PFSK-1 (cell line): ENCODE results near the gene RALGPS1.

Experiments used
- FOXP2 ChIP-seq: optimal IDR thresholded peaks from 2 replicates; pipeline ENCODE3; 2011; ENCODE audit warnings: borderline replicate concordance, control low read depth, inconsistent platforms; ENCODE audit not compliant: insufficient read depth; ENCODE audit errors: extremely low read length, extremely low read depth
- POLR2AphosphoS5 ChIP-seq: IDR thresholded peaks from 2 replicates; pipeline ENCODE4 v1.6.1; 2012; ENCODE audit warnings: low read depth, mild to moderate bottlenecking, control low read depth, low read length, moderate library complexity
- SIN3A ChIP-seq: IDR thresholded peaks from 2 replicates; pipeline ENCODE4 v1.6.1; 2012; ENCODE audit warnings: mild to moderate bottlenecking, low read length, moderate library complexity, borderline replicate concordance; ENCODE audit not compliant: insufficient read depth
- TAF1 ChIP-seq: IDR thresholded peaks from 2 replicates; pipeline ENCODE4 v1.6.1; 2012; ENCODE audit warnings: low read length, control low read depth, borderline replicate concordance; ENCODE audit not compliant: insufficient read depth
- TF ChIP-seq, protein P1 (sequence below), 2 experiments: IDR thresholded peaks; 2 replicates each; pipeline versions ENCODE4 v1.6.1 to v1.8.0; 2011 to 2012; ENCODE audit warnings: low read depth in 2 of 2, low read length in 2 of 2, control low read depth in 1 of 2, inconsistent platforms in 1 of 2, mild to moderate bottlenecking in 1 of 2, moderate library complexity in 1 of 2; ENCODE audit not compliant: insufficient read depth in 1 of 2

The RALGPS1 gene

DNA sequence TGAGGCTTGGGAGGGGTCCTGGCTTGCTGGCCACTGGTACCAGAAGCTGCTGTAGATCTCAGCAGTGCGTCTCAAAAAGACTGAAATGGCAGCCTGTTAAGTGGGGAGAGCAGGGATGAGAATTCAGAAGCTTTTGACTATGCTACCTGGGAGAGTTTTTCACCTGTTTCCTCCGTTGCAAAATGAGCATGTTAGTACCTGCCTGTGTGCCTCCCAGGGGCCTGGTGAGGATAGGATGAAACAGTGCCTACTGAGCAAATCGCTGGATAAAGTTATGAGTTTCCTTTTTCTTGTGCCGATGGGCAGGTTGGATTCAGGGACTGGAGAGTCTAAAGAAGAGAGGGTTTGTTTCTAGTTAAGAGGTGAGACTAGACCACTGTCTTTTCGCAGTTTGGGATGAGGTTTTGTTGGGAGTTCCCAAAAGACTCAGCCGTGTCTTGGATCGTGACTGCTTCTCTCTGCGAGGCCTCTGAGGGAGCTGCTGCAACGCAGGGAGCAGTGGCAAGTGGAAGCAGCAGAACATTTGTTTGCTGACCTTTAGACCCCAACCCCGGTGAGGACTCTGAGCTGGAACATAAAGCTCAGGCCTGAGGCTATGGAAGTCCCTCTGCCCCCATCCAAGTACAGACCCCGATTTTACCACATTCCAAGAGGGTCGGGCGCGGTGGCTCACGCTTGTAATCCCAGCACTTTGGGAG, 1.4 kb downstream of the RALGPS1 start:
- TF ChIP-seq POLR2AphosphoS5 (no peak), TAF1 (no peak), SIN3A (no peak), FOXP2 (no peak)
- TF ChIP-seq, protein P1, sequence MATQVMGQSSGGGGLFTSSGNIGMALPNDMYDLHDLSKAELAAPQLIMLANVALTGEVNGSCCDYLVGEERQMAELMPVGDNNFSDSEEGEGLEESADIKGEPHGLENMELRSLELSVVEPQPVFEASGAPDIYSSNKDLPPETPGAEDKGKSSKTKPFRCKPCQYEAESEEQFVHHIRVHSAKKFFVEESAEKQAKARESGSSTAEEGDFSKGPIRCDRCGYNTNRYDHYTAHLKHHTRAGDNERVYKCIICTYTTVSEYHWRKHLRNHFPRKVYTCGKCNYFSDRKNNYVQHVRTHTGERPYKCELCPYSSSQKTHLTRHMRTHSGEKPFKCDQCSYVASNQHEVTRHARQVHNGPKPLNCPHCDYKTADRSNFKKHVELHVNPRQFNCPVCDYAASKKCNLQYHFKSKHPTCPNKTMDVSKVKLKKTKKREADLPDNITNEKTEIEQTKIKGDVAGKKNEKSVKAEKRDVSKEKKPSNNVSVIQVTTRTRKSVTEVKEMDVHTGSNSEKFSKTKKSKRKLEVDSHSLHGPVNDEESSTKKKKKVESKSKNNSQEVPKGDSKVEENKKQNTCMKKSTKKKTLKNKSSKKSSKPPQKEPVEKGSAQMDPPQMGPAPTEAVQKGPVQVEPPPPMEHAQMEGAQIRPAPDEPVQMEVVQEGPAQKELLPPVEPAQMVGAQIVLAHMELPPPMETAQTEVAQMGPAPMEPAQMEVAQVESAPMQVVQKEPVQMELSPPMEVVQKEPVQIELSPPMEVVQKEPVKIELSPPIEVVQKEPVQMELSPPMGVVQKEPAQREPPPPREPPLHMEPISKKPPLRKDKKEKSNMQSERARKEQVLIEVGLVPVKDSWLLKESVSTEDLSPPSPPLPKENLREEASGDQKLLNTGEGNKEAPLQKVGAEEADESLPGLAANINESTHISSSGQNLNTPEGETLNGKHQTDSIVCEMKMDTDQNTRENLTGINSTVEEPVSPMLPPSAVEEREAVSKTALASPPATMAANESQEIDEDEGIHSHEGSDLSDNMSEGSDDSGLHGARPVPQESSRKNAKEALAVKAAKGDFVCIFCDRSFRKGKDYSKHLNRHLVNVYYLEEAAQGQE (IDR thresholded peaks at IDR 0.05; ENCODE audit: insufficient read depth in 1 of 2, low read depth in 2 of 2, low read length in 2 of 2) = no peak

DNA sequence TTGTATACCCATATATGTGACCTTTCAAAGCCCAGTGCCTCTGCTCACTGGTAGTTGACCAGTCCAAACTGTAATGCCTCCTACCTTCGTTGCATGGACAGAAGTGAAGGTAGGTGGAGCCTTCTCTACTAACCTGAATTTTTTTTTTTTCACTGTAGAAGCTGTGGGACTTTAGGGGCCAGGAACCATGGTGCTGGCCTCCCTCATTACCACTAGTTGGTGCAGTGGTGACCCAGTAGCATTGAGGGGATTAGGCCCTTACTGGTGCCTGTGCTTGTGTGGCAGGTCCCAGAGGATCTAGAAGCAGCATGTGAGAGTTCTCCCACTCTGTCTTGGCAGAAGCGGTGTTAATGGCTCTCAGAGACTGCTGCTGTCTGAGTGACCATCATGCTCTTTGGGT, 2.3 kb downstream of the RALGPS1 start:
- TF ChIP-seq TAF1 (no peak), SIN3A (no peak), POLR2AphosphoS5 (no peak), FOXP2 (no peak)
- TF ChIP-seq, protein P1 (IDR thresholded peaks at IDR 0.05; ENCODE audit: insufficient read depth in 1 of 2, low read depth in 2 of 2, low read length in 2 of 2) = no peak

GRCh38 chr9:126919193-126919592, 4.6 kb downstream of the RALGPS1 start:
- TF ChIP-seq SIN3A (no peak), TAF1 (no peak), FOXP2 (no peak), POLR2AphosphoS5 (no peak)
- TF ChIP-seq, protein P1 (IDR thresholded peaks at IDR 0.05; ENCODE audit: insufficient read depth in 1 of 2, low read depth in 2 of 2, low read length in 2 of 2) = no peak

- TF ChIP-seq, protein P1 (IDR thresholded peaks at IDR 0.05; ENCODE audit: insufficient read depth in 1 of 2, low read depth in 2 of 2, low read length in 2 of 2) = no peak
- TF ChIP-seq POLR2AphosphoS5 (no peak), SIN3A (no peak), TAF1 (no peak), FOXP2 (no peak)
Observed at GRCh38 chr9:126925876-126926275, 11.3 kb downstream of the RALGPS1 start.

- TF ChIP-seq POLR2AphosphoS5 = no peak
- no peak for TF ChIP-seq TAF1
- TF ChIP-seq, protein P1 (IDR thresholded peaks at IDR 0.05; ENCODE audit: insufficient read depth in 1 of 2, low read depth in 2 of 2, low read length in 2 of 2) = no peak
- no peak for TF ChIP-seq FOXP2
- TF ChIP-seq SIN3A = no peak
Observed at GRCh38 chr9:126926364-126926763, 11.8 kb downstream of the RALGPS1 start.
